GM23338 (cell line): Measurements from ENCODE around the gene S100A7. TPM values are rescaled to one million over a fixed set of nuclear protein-coding genes. Genes with fewer than 3 reads are reported as not detected.

Source experiments
- ATAC-seq: fragments of 200-7000 bp; cut with Tn5 transposase; 3 replicates; pipeline ENCODE4 v1.9.1; 2020
- DNase-seq: peaks from one replicate; pipeline ENCODE4 v3.0.0-alpha.2; 2015; ENCODE audit warnings: low spot score
- H2AFZ ChIP-seq: fragments of 200-600 bp; sonication (generic); 2 replicates; pipeline ENCODE4 v1.8.0; 2016; ENCODE audit warnings: antibody characterized with exemption, mild to moderate bottlenecking, moderate library complexity
- H3F3A ChIP-seq: fragments of 200-600 bp; sonication (generic); replicated peaks from 2 replicates; pipeline ENCODE4 v1.8.0; 2017; ENCODE audit warnings: antibody characterized with exemption, mixed run types, low read depth
- H3K27ac ChIP-seq: fragments of 200-600 bp; sonication (generic); 2 replicates; pipeline ENCODE4 v1.6.1; 2016; ENCODE audit warnings: low read depth
- H3K27me3 ChIP-seq: fragments of 200-600 bp; sonication (generic); 2 replicates; pipeline ENCODE4 v1.8.0; 2016; ENCODE audit warnings: mild to moderate bottlenecking, mixed run types, moderate library complexity; ENCODE audit not compliant: insufficient read depth
- H3K36me3 ChIP-seq: fragments of 200-600 bp; sonication (generic); 2 replicates; pipeline ENCODE4 v1.8.0; 2016; ENCODE audit warnings: mild to moderate bottlenecking; ENCODE audit not compliant: insufficient read depth
- H3K4me1 ChIP-seq: fragments of 200-600 bp; sonication (generic); 2 replicates; pipeline ENCODE4 v1.8.0; 2016; ENCODE audit warnings: mild to moderate bottlenecking, moderate library complexity; ENCODE audit not compliant: insufficient read depth
- H3K4me2 ChIP-seq: fragments of 200-600 bp; sonication (generic); 2 replicates; pipeline ENCODE4 v1.7.1; 2017; ENCODE audit warnings: mixed run types
- H3K4me3 ChIP-seq: fragments of 200-600 bp; sonication (generic); 2 replicates; pipeline ENCODE4 v1.6.1; 2016; ENCODE audit warnings: mixed run types
- H3K79me2 ChIP-seq: fragments of 200-600 bp; sonication (generic); replicated peaks from 2 replicates; pipeline ENCODE4 v1.8.0; 2017; ENCODE audit warnings: mild to moderate bottlenecking; ENCODE audit not compliant: insufficient read depth
- H3K9me2 ChIP-seq: fragments of 200-600 bp; sonication (generic); 2 replicates; pipeline ENCODE4 v1.8.0; 2017; ENCODE audit not compliant: insufficient read depth
- H4K20me1 ChIP-seq: fragments of 200-600 bp; sonication (generic); replicated peaks from 2 replicates; pipeline ENCODE4 v1.8.0; 2017; ENCODE audit warnings: mild to moderate bottlenecking; ENCODE audit not compliant: insufficient read depth
- H3K27ac Mint-ChIP-seq: 2 replicates; pipeline ENCODE4 v1.8.0; 2020; ENCODE audit warnings: inconsistent platforms, mild to moderate bottlenecking, moderate library complexity, mixed read lengths
- H3K27me3 Mint-ChIP-seq: 3 replicates; pipeline ENCODE4 v1.8.0; 2022; ENCODE audit warnings: low read depth, mild to moderate bottlenecking, moderate library complexity, mixed read lengths, inconsistent platforms; ENCODE audit not compliant: insufficient read depth, poor library complexity
- H3K36me3 Mint-ChIP-seq: 3 replicates; pipeline ENCODE4 v1.8.0; 2021; ENCODE audit warnings: low read depth, mild to moderate bottlenecking, inconsistent platforms, moderate library complexity, mixed read lengths
- H3K4me1 Mint-ChIP-seq: 3 replicates; pipeline ENCODE4 v1.8.0; 2020; ENCODE audit warnings: mild to moderate bottlenecking, inconsistent platforms, mixed read lengths
- H3K4me3 Mint-ChIP-seq: 3 replicates; pipeline ENCODE4 v1.8.0; 2021; ENCODE audit warnings: moderate library complexity, mild to moderate bottlenecking, inconsistent platforms, mixed read lengths
- H3K9me3 Mint-ChIP-seq: 3 replicates; pipeline ENCODE4 v1.8.0; 2020; ENCODE audit warnings: moderate library complexity, mild to moderate bottlenecking, inconsistent platforms, mixed read lengths
- CREB1 ChIP-seq: fragments of 250-450 bp; sonication (Bioruptor Pico); IDR thresholded peaks from 2 replicates; pipeline ENCODE4 v1.5.0; 2020; ENCODE audit warnings: low read depth, mild to moderate bottlenecking, moderate library complexity
- ETS1 ChIP-seq: IDR thresholded peaks from 2 replicates; pipeline ENCODE4 v1.6.1; 2016; ENCODE audit warnings: antibody characterized with exemption
- JUNB ChIP-seq: IDR thresholded peaks from one replicate; pipeline ENCODE4 v1.6.1; 2016; ENCODE audit warnings: antibody characterized with exemption; ENCODE audit not compliant: unreplicated experiment
- ZNF114 ChIP-seq: fragments of 250-450 bp; sonication (Bioruptor Pico); IDR thresholded peaks from 2 replicates; pipeline ENCODE4 v1.5.0; 2020; ENCODE audit warnings: mild to moderate bottlenecking, moderate library complexity
- ZNF331 ChIP-seq: fragments of 250-450 bp; sonication (Bioruptor Pico); IDR thresholded peaks from 2 replicates; pipeline ENCODE4 v1.5.0; 2020; ENCODE audit warnings: low read depth, mild to moderate bottlenecking, moderate library complexity
- ZNF462 ChIP-seq: fragments of 250-450 bp; sonication (Bioruptor Pico); IDR thresholded peaks from 2 replicates; pipeline ENCODE4 v1.5.0; 2020; ENCODE audit warnings: mild to moderate bottlenecking, moderate library complexity
- polyA plus RNA-seq: library from polyadenylated mRNA; unstranded; fragments of >200 nt; fragmentation: Nextera tagmentation; extraction: Ambion mirVana; gene quantifications from 2 replicates; pipeline ENCODE4 v1.2.1, GENCODE V29; 2016
- total RNA-seq: library from RNA; depleted of rRNA; stranded (reverse); fragments of >200 nt; shearing (Covaris generic); gene quantifications from 2 replicates; pipeline ENCODE4 v1.2.3, GENCODE V29; 2014

Gene S100A7
- total and polyA plus RNA-seq, 2 experiments from 2014 or later, result not detected

DNA sequence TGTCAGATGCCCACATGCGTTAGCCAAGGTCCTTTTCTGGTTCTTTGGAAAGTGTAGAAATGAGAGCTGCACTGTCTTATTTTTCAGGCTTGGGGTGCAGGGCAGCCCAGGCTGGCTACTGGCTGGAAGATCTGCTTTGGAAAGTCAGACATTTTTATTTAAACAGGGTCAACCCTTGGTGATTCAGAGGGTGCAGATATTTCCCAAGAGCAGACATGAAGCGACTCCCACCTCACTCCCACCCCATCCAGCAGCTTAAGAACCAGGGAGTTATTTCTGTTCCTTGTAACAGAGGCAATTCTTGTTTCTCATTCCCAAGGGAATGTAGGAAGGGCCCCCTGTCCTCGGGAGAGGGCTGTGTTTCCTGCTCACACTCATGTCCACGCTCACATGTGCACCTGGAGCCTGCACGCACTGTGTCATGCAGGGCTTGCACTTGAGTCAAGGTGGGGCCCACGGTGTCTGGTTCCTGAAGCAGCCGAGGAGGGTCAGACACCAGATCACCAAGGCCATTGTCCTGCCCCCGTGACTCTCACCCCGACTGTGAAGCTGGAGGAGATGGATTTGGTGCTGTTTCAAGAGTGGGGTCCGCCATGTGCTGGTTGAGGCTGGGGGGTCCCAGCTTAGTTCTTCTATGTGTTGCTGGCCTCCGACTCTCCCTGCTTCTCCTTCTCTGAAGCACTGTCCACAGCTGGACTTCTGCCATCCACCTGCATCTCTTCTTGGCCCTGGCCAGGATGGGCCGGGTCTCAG lies 43.1 kb downstream of the S100A7 start:
- no peaks in the 10 kb centered on the region for H3K36me3 ChIP-seq
- no peaks in the 10 kb centered on the region for H4K20me1 ChIP-seq
- no peaks in the 10 kb centered on the region; the same call in 2 of the 3 replicates for H3K4me1 Mint-ChIP-seq
- TF ChIP-seq CREB1 (CRISPR knock-in tag), result no peak
- no peak for TF ChIP-seq ZNF462 (CRISPR knock-in tag)
- no peak for TF ChIP-seq ZNF114 (CRISPR knock-in tag)
- no peak for TF ChIP-seq ETS1
- no peak for TF ChIP-seq ZNF331
- no peak for TF ChIP-seq JUNB
- no peak overlapping the region for H3K4me3 ChIP-seq
- no peaks in the 10 kb centered on the region for H3F3A ChIP-seq
- H3K27me3 Mint-ChIP-seq, result peaks cover 4% of the 10 kb centered on the region
- H3K27ac Mint-ChIP-seq, result no peak overlapping the region
- H3K27ac ChIP-seq, result no peak overlapping the region
- ATAC-seq, result no peak
- no peaks in the 10 kb centered on the region for H3K79me2 ChIP-seq
- no peak overlapping the region for H3K4me3 Mint-ChIP-seq
- no peaks in the 10 kb centered on the region for H3K27me3 ChIP-seq
- no peak overlapping the region for H3K4me2 ChIP-seq
- H3K9me2 ChIP-seq, result no peaks in the 10 kb centered on the region
- no peak for DNase-seq
- H3K9me3 Mint-ChIP-seq, result peaks cover 10% of the 10 kb centered on the region; the same call in 2 of the 3 replicates
- no peaks in the 10 kb centered on the region; the same call in 2 of the 3 replicates for H3K36me3 Mint-ChIP-seq
- no peaks in the 10 kb centered on the region for H3K4me1 ChIP-seq
- H2AFZ ChIP-seq, result no peak overlapping the region
